HG03139 (cell line): ENCODE results near the gene HORMAD2.

ENCODE experiments used
- ATAC-seq: cut with Tn5 transposase; IDR thresholded peaks from one replicate; pipeline ENCODE4 v1.9.1; 2021; ENCODE audit not compliant: unreplicated experiment

The HORMAD2 gene

GRCh38 chr22:30079952-30080533 is at the start of gene HORMAD2:
HORMAD2 (plus strand) TSS chr22:30080464; CDS start chr22:30093953, 13,489 bp downstream.
- no peak for ATAC-seq

- no peak for ATAC-seq
These were observed 48.9 kb upstream of the HORMAD2 start for GRCh38 chr22:30031328-30031727.

- no peak for ATAC-seq
These were observed 48.4 kb upstream of the HORMAD2 start for GRCh38 chr22:30031764-30032455.

- ATAC-seq, result no peak
These were observed 47.1 kb upstream of the HORMAD2 start for GRCh38 chr22:30033137-30033536.

- ATAC-seq, result no peak
These were observed 46.4 kb upstream of the HORMAD2 start for GRCh38 chr22:30033901-30034300.

GRCh38 chr22:30036656-30037055 is 43.6 kb upstream of the HORMAD2 start:
- no peak for ATAC-seq

GRCh38 chr22:30038219-30038618 is 42.0 kb upstream of the HORMAD2 start:
- ATAC-seq, result no peak

GRCh38 chr22:30040499-30041260 is 39.6 kb upstream of the HORMAD2 start:
- no peak for ATAC-seq

GRCh38 chr22:30041475-30041874 is 38.8 kb upstream of the HORMAD2 start:
- no peak for ATAC-seq

GRCh38 chr22:30041881-30042280 is 38.4 kb upstream of the HORMAD2 start:
- ATAC-seq, result no peak

- no peak for ATAC-seq
These were observed 37.1 kb upstream of the HORMAD2 start for GRCh38 chr22:30043161-30043560.

GRCh38 chr22:30044369-30044768 is 35.9 kb upstream of the HORMAD2 start:
- no peak for ATAC-seq

- ATAC-seq, result no peak
These were observed 35.3 kb upstream of the HORMAD2 start for GRCh38 chr22:30044881-30045493.

GRCh38 chr22:30045494-30045887 is 34.8 kb upstream of the HORMAD2 start:
- no peak for ATAC-seq

- ATAC-seq, result no peak
These were observed 34.2 kb upstream of the HORMAD2 start for GRCh38 chr22:30045901-30046715.

GRCh38 chr22:30046716-30047363 is 33.4 kb upstream of the HORMAD2 start:
- ATAC-seq, result no peak

- ATAC-seq, result no peak
These were observed 32.9 kb upstream of the HORMAD2 start for GRCh38 chr22:30047364-30047738.

- ATAC-seq, result no peak
These were observed 31.6 kb upstream of the HORMAD2 start for GRCh38 chr22:30048681-30049080.

GRCh38 chr22:30054067-30054763 is 26.0 kb upstream of the HORMAD2 start:
- no peak for ATAC-seq

GRCh38 chr22:30054764-30055069 is 25.5 kb upstream of the HORMAD2 start:
- no peak for ATAC-seq
